ENCODE data around the gene SLC22A5.

SLC22A5 gene

GRCh38 chr5:132425975-132426524 lies 56.5 kb downstream of the SLC22A5 start:
- Histone ChIP-seq H3K4me3 (ENCODE audit: low read depth, low read length) (no peak overlapping the region), H3K27ac (peak overlapping the region; percentile 51), H3K9ac (no peak overlapping the region), H3K9me3 (ENCODE audit: control insufficient read depth, low read length) (no peaks in the 10 kb centered on the region), H3K4me2 (ENCODE audit: low read length) (peak overlapping the region; percentile 24), H2AFZ (no peak overlapping the region), H3K4me1 (peaks cover 31% of the 10 kb centered on the region), H3K79me2 (peaks cover 66% of the 10 kb centered on the region), H3K36me3 (ENCODE audit: control insufficient read depth, insufficient read depth, low read length) (no peaks in the 10 kb centered on the region), H3K27me3 (ENCODE audit: control insufficient read depth, insufficient read depth, low read length) (no peaks in the 10 kb centered on the region)
- TF ChIP-seq, protein P1, sequence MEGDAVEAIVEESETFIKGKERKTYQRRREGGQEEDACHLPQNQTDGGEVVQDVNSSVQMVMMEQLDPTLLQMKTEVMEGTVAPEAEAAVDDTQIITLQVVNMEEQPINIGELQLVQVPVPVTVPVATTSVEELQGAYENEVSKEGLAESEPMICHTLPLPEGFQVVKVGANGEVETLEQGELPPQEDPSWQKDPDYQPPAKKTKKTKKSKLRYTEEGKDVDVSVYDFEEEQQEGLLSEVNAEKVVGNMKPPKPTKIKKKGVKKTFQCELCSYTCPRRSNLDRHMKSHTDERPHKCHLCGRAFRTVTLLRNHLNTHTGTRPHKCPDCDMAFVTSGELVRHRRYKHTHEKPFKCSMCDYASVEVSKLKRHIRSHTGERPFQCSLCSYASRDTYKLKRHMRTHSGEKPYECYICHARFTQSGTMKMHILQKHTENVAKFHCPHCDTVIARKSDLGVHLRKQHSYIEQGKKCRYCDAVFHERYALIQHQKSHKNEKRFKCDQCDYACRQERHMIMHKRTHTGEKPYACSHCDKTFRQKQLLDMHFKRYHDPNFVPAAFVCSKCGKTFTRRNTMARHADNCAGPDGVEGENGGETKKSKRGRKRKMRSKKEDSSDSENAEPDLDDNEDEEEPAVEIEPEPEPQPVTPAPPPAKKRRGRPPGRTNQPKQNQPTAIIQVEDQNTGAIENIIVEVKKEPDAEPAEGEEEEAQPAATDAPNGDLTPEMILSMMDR (IDR thresholded peaks at IDR 0.05): no peak

DNA sequence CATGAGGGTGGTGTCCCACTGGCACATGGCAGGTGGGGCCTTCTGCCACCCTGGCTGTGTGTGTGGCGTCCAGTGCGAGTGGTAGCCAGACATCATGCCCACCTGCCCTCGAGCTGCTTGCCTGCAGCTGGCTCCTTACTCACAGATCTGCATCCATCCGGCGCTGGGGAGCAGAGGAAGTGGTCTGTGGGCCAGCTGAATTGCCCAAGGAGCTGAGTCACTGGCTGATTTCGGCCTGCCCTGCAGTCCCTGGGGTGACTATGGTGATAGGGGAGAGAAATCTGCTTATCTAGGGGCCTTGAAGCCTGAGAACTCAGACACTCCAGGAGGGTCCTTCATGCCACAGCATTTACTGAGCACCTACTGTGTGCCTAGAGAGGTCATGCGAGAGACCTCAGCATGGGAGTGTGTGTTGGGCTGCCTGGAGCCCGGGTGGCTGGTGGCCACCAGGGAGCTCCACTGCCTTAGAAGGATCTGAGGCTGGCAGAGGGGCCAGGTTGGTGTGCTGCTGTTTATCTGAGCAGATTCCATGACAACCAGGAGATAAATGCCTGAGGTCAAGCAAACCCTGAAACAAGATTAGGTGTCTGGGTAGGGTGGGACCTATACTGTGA lies 57.1 kb downstream of the SLC22A5 start:
- no peak overlapping the region for H3K4me3 ChIP-seq (ENCODE audit: low read depth, low read length)
- H3K4me1 ChIP-seq: peaks cover 31% of the 10 kb centered on the region
- H3K9ac ChIP-seq: no peak overlapping the region

GRCh38 chr5:132427281-132428146 lies 58.0 kb downstream of the SLC22A5 start:
- H3K27ac ChIP-seq: peak overlapping the region; percentile 51
- no peak overlapping the region for H2AFZ ChIP-seq
- no peaks in the 10 kb centered on the region for H3K9me3 ChIP-seq (ENCODE audit: control insufficient read depth, low read length)
- peaks cover 29% of the 10 kb centered on the region for H3K4me1 ChIP-seq
- H3K27me3 ChIP-seq (ENCODE audit: control insufficient read depth, insufficient read depth, low read length): no peaks in the 10 kb centered on the region
- H3K79me2 ChIP-seq: peaks cover 59% of the 10 kb centered on the region
- no peaks in the 10 kb centered on the region for H3K36me3 ChIP-seq (ENCODE audit: control insufficient read depth, insufficient read depth, low read length)
- no peak overlapping the region for H3K9ac ChIP-seq
- H3K4me3 ChIP-seq (ENCODE audit: low read depth, low read length): no peak overlapping the region
- TF ChIP-seq, protein P1 (IDR thresholded peaks at IDR 0.05): no peak
- peak overlapping the region; percentile 24 for H3K4me2 ChIP-seq (ENCODE audit: low read length)

More for the DNA sequence above, 57.1 kb downstream of the SLC22A5 start:
- TF ChIP-seq, protein P1 (IDR thresholded peaks at IDR 0.05): peak; percentile 53
- no peaks in the 10 kb centered on the region for H3K27me3 ChIP-seq (ENCODE audit: control insufficient read depth, insufficient read depth, low read length)
- H3K79me2 ChIP-seq: peaks cover 60% of the 10 kb centered on the region
- H3K27ac ChIP-seq: peak overlapping the region; percentile 51
- H2AFZ ChIP-seq: no peak overlapping the region
- H3K9me3 ChIP-seq (ENCODE audit: control insufficient read depth, low read length): no peaks in the 10 kb centered on the region
- H3K36me3 ChIP-seq (ENCODE audit: control insufficient read depth, insufficient read depth, low read length): no peaks in the 10 kb centered on the region
- peak overlapping the region; percentile 24 for H3K4me2 ChIP-seq (ENCODE audit: low read length)

DNA sequence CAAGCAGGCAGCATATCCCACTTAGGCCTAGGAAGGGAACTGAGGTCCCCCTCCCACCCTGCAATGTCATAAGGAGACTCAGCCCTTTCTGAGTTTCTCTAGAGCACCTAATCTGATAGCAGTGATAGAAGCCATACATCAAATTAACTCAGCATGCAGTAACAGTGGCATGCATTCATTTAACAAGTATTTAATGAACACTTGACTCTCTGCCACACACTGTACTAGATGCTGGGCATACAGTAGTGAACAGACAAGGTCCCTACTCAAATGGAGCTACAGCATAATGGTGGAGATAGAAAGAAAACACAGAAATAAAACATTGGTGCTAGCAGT lies 58.6 kb downstream of the SLC22A5 start:
- H3K36me3 ChIP-seq (ENCODE audit: control insufficient read depth, insufficient read depth, low read length): no peaks in the 10 kb centered on the region
- H3K27me3 ChIP-seq (ENCODE audit: control insufficient read depth, insufficient read depth, low read length): no peaks in the 10 kb centered on the region
- no peak overlapping the region for H3K4me3 ChIP-seq (ENCODE audit: low read depth, low read length)
- TF ChIP-seq, protein P1 (IDR thresholded peaks at IDR 0.05): no peak
- H3K9ac ChIP-seq: no peak overlapping the region
- H3K79me2 ChIP-seq: peaks cover 58% of the 10 kb centered on the region
- H3K4me2 ChIP-seq (ENCODE audit: low read length): no peak overlapping the region
- H3K9me3 ChIP-seq (ENCODE audit: control insufficient read depth, low read length): no peaks in the 10 kb centered on the region
- peak overlapping the region; percentile 15 for H3K27ac ChIP-seq
- H2AFZ ChIP-seq: no peak overlapping the region
- peaks cover 24% of the 10 kb centered on the region for H3K4me1 ChIP-seq

All from parathyroid adenoma (tissue), 2 donors.